Liver (tissue), 9 donors: ENCODE results near the gene WFIKKN1. TPM values are rescaled to one million over a fixed set of nuclear protein-coding genes. Genes with fewer than 3 reads are reported as not detected.

ENCODE experiments used
- DNase-seq: peaks from one replicate; pipeline ENCODE4 v3.0.0-alpha.2; 2017; ENCODE audit warnings: low spot score
- H3K27ac ChIP-seq, 2 donors: one replicate each; pipeline ENCODE4 v1.7.0; 2013; ENCODE audit warnings: inconsistent platforms in 2 of 2, low read length in 2 of 2, control low read depth in 1 of 2, low read depth in 1 of 2, mild to moderate bottlenecking in 1 of 2
- H3K27me3 ChIP-seq, 4 donors: one replicate each; pipeline versions ENCODE4 v1.6.1 to v1.7.0; 2013; ENCODE audit warnings: low read length in 3 of 4, inconsistent platforms in 1 of 4, mild to moderate bottlenecking in 1 of 4, moderate library complexity in 1 of 4; ENCODE audit not compliant: control insufficient read depth in 4 of 4, insufficient read depth in 4 of 4
- H3K36me3 ChIP-seq, 4 donors: one replicate each; pipeline versions ENCODE4 v1.6.1 to v1.7.0; 2013; ENCODE audit warnings: low read length in 3 of 4, mild to moderate bottlenecking in 3 of 4, low read depth in 1 of 4, moderate library complexity in 1 of 4; ENCODE audit not compliant: control insufficient read depth in 4 of 4, insufficient read depth in 3 of 4
- H3K4me1 ChIP-seq, 4 donors: one replicate each; pipeline versions ENCODE4 v1.6.1 to v1.7.0; 2013; ENCODE audit warnings: low read length in 3 of 4, mild to moderate bottlenecking in 3 of 4, moderate library complexity in 1 of 4; ENCODE audit not compliant: control insufficient read depth in 4 of 4, insufficient read depth in 4 of 4
- H3K4me3 ChIP-seq, 3 donors: one replicate each; pipeline versions ENCODE4 v1.6.1 to v1.7.0; 2013; ENCODE audit warnings: low read length in 3 of 3, control low read depth in 1 of 3, low read depth in 1 of 3, mild to moderate bottlenecking in 1 of 3
- H3K9ac ChIP-seq, 2 donors: one replicate each; pipeline ENCODE4 v1.7.0; 2013; ENCODE audit warnings: low read length in 2 of 2, mild to moderate bottlenecking in 2 of 2, moderate library complexity in 2 of 2, control low read depth in 1 of 2, low read depth in 1 of 2
- H3K9me3 ChIP-seq, 4 donors: one replicate each; pipeline versions ENCODE4 v1.6.1 to v1.7.0; 2013; ENCODE audit warnings: low read length in 3 of 4; ENCODE audit not compliant: control insufficient read depth in 4 of 4
- ATF3 ChIP-seq: IDR thresholded peaks from 2 replicates; pipeline ENCODE4 v1.6.1; 2016; ENCODE audit warnings: antibody characterized with exemption
- CTCF ChIP-seq: fragments of 150-350 bp; IDR thresholded peaks from 2 replicates; pipeline ENCODE4 v1.5.1; 2017; ENCODE audit warnings: improper control_type of control experiment, low read depth, low read length; ENCODE audit not compliant: missing input control
- EGR1 ChIP-seq, 2 donors: IDR thresholded peaks; 2 replicates each; pipeline ENCODE4 v1.6.1; 2016 to 2018; ENCODE audit warnings: antibody characterized with exemption in 2 of 2, low read depth in 2 of 2
- FOXA2 ChIP-seq: IDR thresholded peaks from 2 replicates; pipeline ENCODE4 v1.6.1; 2016; ENCODE audit warnings: antibody characterized with exemption
- GABPA ChIP-seq, 2 donors: IDR thresholded peaks in 1 of 2; conservative IDR thresholded peaks in 1 of 2; 2 replicates each; pipeline ENCODE4 v1.6.1; 2016; ENCODE audit warnings: antibody characterized with exemption in 2 of 2, mild to moderate bottlenecking in 1 of 2, moderate library complexity in 1 of 2
- HNF4A ChIP-seq, 2 donors: conservative IDR thresholded peaks; 2 replicates each; pipeline ENCODE4 v1.6.1; 2016; ENCODE audit warnings: antibody characterized with exemption in 2 of 2, mild to moderate bottlenecking in 2 of 2
- HNF4G ChIP-seq: IDR thresholded peaks from 2 replicates; pipeline ENCODE4 v1.6.1; 2016; ENCODE audit warnings: antibody characterized with exemption
- JUND ChIP-seq, 2 donors: IDR thresholded peaks; 2 replicates each; pipeline ENCODE4 v1.6.1; 2016; ENCODE audit warnings: antibody characterized with exemption in 2 of 2
- MAX ChIP-seq: IDR thresholded peaks from 2 replicates; pipeline ENCODE4 v1.6.1; 2016; ENCODE audit warnings: antibody characterized with exemption
- NR2F2 ChIP-seq: IDR thresholded peaks from 2 replicates; pipeline ENCODE4 v1.6.1; 2016; ENCODE audit warnings: antibody characterized with exemption
- RXRA ChIP-seq, 2 donors: IDR thresholded peaks; 2 replicates each; pipeline ENCODE4 v1.6.1; 2017 to 2018; ENCODE audit warnings: antibody characterized with exemption in 2 of 2, mild to moderate bottlenecking in 1 of 2
- SP1 ChIP-seq: IDR thresholded peaks from 2 replicates; pipeline ENCODE4 v1.6.1; 2018; ENCODE audit warnings: antibody characterized with exemption, mild to moderate bottlenecking
- TAF1 ChIP-seq: conservative IDR thresholded peaks from 2 replicates; pipeline ENCODE4 v1.6.1; 2016; ENCODE audit warnings: antibody characterized with exemption, mild to moderate bottlenecking
- YY1 ChIP-seq: IDR thresholded peaks from 2 replicates; pipeline ENCODE4 v1.6.1; 2016; ENCODE audit warnings: antibody characterized with exemption, mild to moderate bottlenecking
- ZBTB33 ChIP-seq: IDR thresholded peaks from 2 replicates; pipeline ENCODE4 v1.6.1; 2016; ENCODE audit warnings: antibody characterized with exemption
- WGBS: extraction: QIAGEN DNeasy Blood & Tissue Kit; methylation state at CpG from one replicate; pipeline ENCODE4 v1.1.7; 2013; 5-methylcytosine and 5-hydroxymethylcytosine counted together
- polyA plus RNA-seq, 2 donors: library from polyadenylated mRNA; stranded (reverse) in 1 of 2; unstranded in 1 of 2; fragments of 200-250 nt in 1 of 2; fragments of >200 nt in 1 of 2; fragmentation: Nextera tagmentation in 1 of 2; extraction: Ambion mirVana in 1 of 2; gene quantifications; one replicate each; pipeline versions ENCODE4 v1.2.1 to v1.2.3, GENCODE V29; 2013 to 2015
- total RNA-seq, 2 donors: library from RNA; depleted of rRNA; stranded (reverse); fragments of >200 nt; gene quantifications; one replicate each; pipeline ENCODE4 v1.2.3, GENCODE V29; 2014
- donor health status: healthy.
- donor health status: healthy.
- donor health status: healthy.
- donor health status: healthy.
- donor health status: healthy.

Gene WFIKKN1
- total and polyA plus RNA-seq, 4 donors = 0.19 to 1.2 (median 0.46) TPM

GRCh38 chr16:621526-622105 lies 9.2 kb upstream of the WFIKKN1 start:
- WGBS = 86% methylated on average over 21 of the region's 21 CpGs
- peak overlapping the region in 1 of 2 donors; percentile 3 for H3K27ac ChIP-seq
- H3K9me3 ChIP-seq = no peaks in the 10 kb centered on the region
- TF ChIP-seq MAX = no peak
- H3K9ac ChIP-seq = no peak overlapping the region
- peaks cover 0 to 8% (median 4%) of the 10 kb centered on the region in 4 donors for H3K36me3 ChIP-seq
- DNase-seq = no peak
- H3K4me1 ChIP-seq = peaks cover 0 to 10% (median 3%) of the 10 kb centered on the region in 4 donors
- no peaks in the 10 kb centered on the region for H3K27me3 ChIP-seq
- no peak overlapping the region for H3K4me3 ChIP-seq

GRCh38 chr16:622920-623280 lies 7.9 kb upstream of the WFIKKN1 start:
- 91% methylated on average over 17 of the region's 17 CpGs for WGBS
- Histone ChIP-seq H3K4me3 (no peak overlapping the region), H3K27ac (no peak overlapping the region), H3K4me1 (peaks cover 0 to 16% (median 9%) of the 10 kb centered on the region in 4 donors), H3K9me3 (no peaks in the 10 kb centered on the region), H3K36me3 (peaks cover 0 to 12% (median 5%) of the 10 kb centered on the region in 4 donors), H3K27me3 (no peaks in the 10 kb centered on the region), H3K9ac (no peak overlapping the region)
- DNase-seq = no peak
- TF ChIP-seq SP1 (no peak), HNF4A (conservative IDR thresholded peaks at IDR 0.05) (no peak), ATF3 (no peak), MAX (no peak), NR2F2 (no peak), RXRA (IDR thresholded peaks at IDR 0.05) (no peak), GABPA (IDR thresholded peaks at IDR 0.05 in 1 of 2, conservative IDR thresholded peaks at IDR 0.05 in 1 of 2) (no peak), YY1 (no peak), ZBTB33 (no peak), TAF1 (no peak), HNF4G (no peak), FOXA2 (no peak), CTCF (no peak)

GRCh38 chr16:624526-625070 lies 6.2 kb upstream of the WFIKKN1 start:
- no peak for TF ChIP-seq EGR1 (IDR thresholded peaks at IDR 0.05; ENCODE audit: low read depth in 2 of 2)
- TF ChIP-seq JUND (IDR thresholded peaks at IDR 0.05) = no peak
- 90% methylated on average over 10 of the region's 10 CpGs for WGBS
- Histone ChIP-seq H3K27me3 (no peaks in the 10 kb centered on the region), H3K4me3 (no peak overlapping the region), H3K9ac (no peak overlapping the region), H3K4me1 (peaks cover 11 to 31% (median 26%) of the 10 kb centered on the region in 4 donors), H3K27ac (no peak overlapping the region), H3K36me3 (peaks cover 0 to 12% (median 5%) of the 10 kb centered on the region in 4 donors), H3K9me3 (no peaks in the 10 kb centered on the region)
- no peak for DNase-seq
